ENCODE results near the gene PIGV.

DNA sequence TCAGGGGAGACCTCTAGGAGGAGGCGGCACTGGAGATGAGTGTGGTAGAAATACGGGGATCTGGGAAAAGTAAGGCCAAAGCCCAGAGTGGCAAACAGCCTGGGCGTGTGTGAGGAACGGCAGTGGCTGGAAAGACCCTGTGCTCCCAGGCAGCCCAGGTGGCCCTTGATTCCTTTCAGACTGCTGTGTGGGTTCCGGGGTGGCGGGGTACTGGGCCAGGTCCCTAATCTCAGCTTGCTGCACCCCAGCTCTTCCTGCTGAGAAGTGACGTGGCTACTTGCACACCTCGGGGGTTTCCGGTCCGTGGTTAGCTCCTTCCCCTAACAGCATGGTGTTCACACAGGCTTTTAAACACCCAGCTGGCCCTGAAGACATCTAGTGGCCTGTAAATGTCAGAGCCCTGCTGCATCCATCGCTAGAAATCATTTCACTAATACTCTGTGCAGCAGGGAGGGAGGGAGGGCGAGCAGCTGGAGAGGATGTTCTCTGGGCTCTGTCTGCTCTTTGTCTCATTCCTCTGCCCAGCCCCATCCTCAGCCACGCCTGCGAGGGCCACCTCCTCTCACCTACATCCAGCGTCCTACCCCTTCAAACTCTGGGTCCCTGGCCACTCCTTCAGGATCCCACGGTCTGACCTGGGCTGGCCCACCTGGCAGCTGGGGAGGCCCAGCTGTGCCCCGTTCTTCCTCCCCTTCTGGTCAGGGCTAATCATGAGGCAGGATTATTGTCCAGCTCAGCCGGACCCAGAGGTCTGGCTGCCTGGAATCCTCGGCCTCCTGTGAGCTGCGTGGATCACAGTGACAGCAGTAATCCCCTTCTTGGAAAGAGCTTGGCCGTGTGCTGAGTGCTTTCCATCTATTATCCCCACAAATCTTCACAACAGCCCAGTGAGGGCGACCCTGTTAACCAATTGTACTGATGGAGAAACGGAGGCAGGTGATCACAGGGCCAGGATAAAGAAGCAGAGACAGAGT is 46.0 kb downstream of the PIGV start:
- TF ChIP-seq, protein P1, sequence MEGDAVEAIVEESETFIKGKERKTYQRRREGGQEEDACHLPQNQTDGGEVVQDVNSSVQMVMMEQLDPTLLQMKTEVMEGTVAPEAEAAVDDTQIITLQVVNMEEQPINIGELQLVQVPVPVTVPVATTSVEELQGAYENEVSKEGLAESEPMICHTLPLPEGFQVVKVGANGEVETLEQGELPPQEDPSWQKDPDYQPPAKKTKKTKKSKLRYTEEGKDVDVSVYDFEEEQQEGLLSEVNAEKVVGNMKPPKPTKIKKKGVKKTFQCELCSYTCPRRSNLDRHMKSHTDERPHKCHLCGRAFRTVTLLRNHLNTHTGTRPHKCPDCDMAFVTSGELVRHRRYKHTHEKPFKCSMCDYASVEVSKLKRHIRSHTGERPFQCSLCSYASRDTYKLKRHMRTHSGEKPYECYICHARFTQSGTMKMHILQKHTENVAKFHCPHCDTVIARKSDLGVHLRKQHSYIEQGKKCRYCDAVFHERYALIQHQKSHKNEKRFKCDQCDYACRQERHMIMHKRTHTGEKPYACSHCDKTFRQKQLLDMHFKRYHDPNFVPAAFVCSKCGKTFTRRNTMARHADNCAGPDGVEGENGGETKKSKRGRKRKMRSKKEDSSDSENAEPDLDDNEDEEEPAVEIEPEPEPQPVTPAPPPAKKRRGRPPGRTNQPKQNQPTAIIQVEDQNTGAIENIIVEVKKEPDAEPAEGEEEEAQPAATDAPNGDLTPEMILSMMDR (IDR thresholded peaks at IDR 0.05; ENCODE audit: low read depth, low read length), result 0 out of 2 replicates have a peak, but pooled peaks have one; percentile 7
- no peak for TF ChIP-seq EZH2phosphoT487 (IDR thresholded peaks at IDR 0.05; ENCODE audit: low read depth)

All from OCI-LY3 (cell line).